Measurements from ENCODE around the gene CCSER1.

The CCSER1 gene

GRCh38 chr4:91283726-91284230 is 1156.6 kb downstream of the CCSER1 start:
- H3K36me3 ChIP-seq (ENCODE audit: control insufficient read depth, low read length) = no peaks in the 10 kb centered on the region
- H3F3A ChIP-seq (ENCODE audit: control insufficient read depth, insufficient read depth) = no peaks in the 10 kb centered on the region
- no peaks in the 10 kb centered on the region for H3K4me1 ChIP-seq (ENCODE audit: control insufficient read depth, low read length)
- no peak for TF ChIP-seq EZH2phosphoT487 (IDR thresholded peaks at IDR 0.05; ENCODE audit: borderline replicate concordance, low read length)
- no peak for TF ChIP-seq CTCF (IDR thresholded peaks at IDR 0.05; ENCODE audit: low read depth, low read length, poor library complexity, severe bottlenecking)
- H3K79me2 ChIP-seq (ENCODE audit: control insufficient read depth, low read length) = no peaks in the 10 kb centered on the region
- no peaks in the 10 kb centered on the region for H4K20me1 ChIP-seq (ENCODE audit: control insufficient read depth, insufficient read depth, low read depth, low read length)
- H3K9me3 ChIP-seq (ENCODE audit: control insufficient read depth, insufficient read depth, low read length) = no peaks in the 10 kb centered on the region
- H3K9me2 ChIP-seq (replicated peaks; ENCODE audit: control insufficient read depth, low read length) = no peaks in the 10 kb centered on the region
- H3K27ac ChIP-seq (ENCODE audit: low read depth, low read length) = no peak overlapping the region
- no peak overlapping the region for H3K4me3 ChIP-seq (ENCODE audit: low read length)
- no peak overlapping the region for H3K4me2 ChIP-seq (ENCODE audit: low read length)
- H3K27me3 ChIP-seq (ENCODE audit: control insufficient read depth, low read length) = no peaks in the 10 kb centered on the region

GRCh38 chr4:91284480-91284879 is 1157.3 kb downstream of the CCSER1 start:
- no peak for TF ChIP-seq EZH2phosphoT487 (IDR thresholded peaks at IDR 0.05; ENCODE audit: borderline replicate concordance, low read length)
- TF ChIP-seq CTCF (IDR thresholded peaks at IDR 0.05; ENCODE audit: low read depth, low read length, poor library complexity, severe bottlenecking) = no peak
- H3K4me2 ChIP-seq (ENCODE audit: low read length) = no peak overlapping the region

GRCh38 chr4:91285487-91285886 is 1158.3 kb downstream of the CCSER1 start:
- Histone ChIP-seq H4K20me1 (ENCODE audit: control insufficient read depth, insufficient read depth, low read depth, low read length) (no peaks in the 10 kb centered on the region), H3K9me2 (replicated peaks; ENCODE audit: control insufficient read depth, low read length) (no peaks in the 10 kb centered on the region), H3K9me3 (ENCODE audit: control insufficient read depth, insufficient read depth, low read length) (no peaks in the 10 kb centered on the region), H3K36me3 (ENCODE audit: control insufficient read depth, low read length) (no peaks in the 10 kb centered on the region), H3K4me2 (ENCODE audit: low read length) (no peak overlapping the region), H3K27me3 (ENCODE audit: control insufficient read depth, low read length) (no peaks in the 10 kb centered on the region), H3F3A (ENCODE audit: control insufficient read depth, insufficient read depth) (no peaks in the 10 kb centered on the region), H3K4me3 (ENCODE audit: low read length) (no peak overlapping the region), H3K4me1 (ENCODE audit: control insufficient read depth, low read length) (no peaks in the 10 kb centered on the region), H3K79me2 (ENCODE audit: control insufficient read depth, low read length) (no peaks in the 10 kb centered on the region), H3K27ac (ENCODE audit: low read depth, low read length) (no peak overlapping the region)
- no peak for TF ChIP-seq EZH2phosphoT487 (IDR thresholded peaks at IDR 0.05; ENCODE audit: borderline replicate concordance, low read length)
- TF ChIP-seq CTCF (IDR thresholded peaks at IDR 0.05; ENCODE audit: low read depth, low read length, poor library complexity, severe bottlenecking) = no peak

More at GRCh38 chr4:91284480-91284879, 1157.3 kb downstream of the CCSER1 start:
- Histone ChIP-seq H3K27me3 (ENCODE audit: control insufficient read depth, low read length) (no peaks in the 10 kb centered on the region), H3K27ac (ENCODE audit: low read depth, low read length) (no peak overlapping the region), H3K9me2 (replicated peaks; ENCODE audit: control insufficient read depth, low read length) (no peaks in the 10 kb centered on the region), H3K36me3 (ENCODE audit: control insufficient read depth, low read length) (no peaks in the 10 kb centered on the region), H3K79me2 (ENCODE audit: control insufficient read depth, low read length) (no peaks in the 10 kb centered on the region), H3F3A (ENCODE audit: control insufficient read depth, insufficient read depth) (no peaks in the 10 kb centered on the region), H3K9me3 (ENCODE audit: control insufficient read depth, insufficient read depth, low read length) (no peaks in the 10 kb centered on the region), H4K20me1 (ENCODE audit: control insufficient read depth, insufficient read depth, low read depth, low read length) (no peaks in the 10 kb centered on the region), H3K4me3 (ENCODE audit: low read length) (no peak overlapping the region), H3K4me1 (ENCODE audit: control insufficient read depth, low read length) (no peaks in the 10 kb centered on the region)
